SK-N-MC (cell line): ENCODE data around the gene GBP2.

Experiments used
- EZH2 ChIP-seq: fragments of 200-600 bp; sonication (generic); IDR thresholded peaks from one replicate; pipeline ENCODE4 v1.6.1; 2017; ENCODE audit warnings: antibody characterized with exemption
- FOXP2 ChIP-seq: optimal IDR thresholded peaks from 2 replicates; pipeline ENCODE3; 2011; ENCODE audit warnings: mild to moderate bottlenecking, moderate library complexity; ENCODE audit not compliant: insufficient read depth; ENCODE audit errors: extremely low read length, control extremely low read depth
- POLR2AphosphoS5 ChIP-seq: IDR thresholded peaks from 2 replicates; pipeline ENCODE4 v1.6.1; 2012; ENCODE audit warnings: mild to moderate bottlenecking, low read depth, low read length, borderline replicate concordance

GRCh38 chr1:89069951-89070350 is 56.0 kb downstream of the GBP2 start:
- TF ChIP-seq EZH2 (no peak), FOXP2 (no peak), POLR2AphosphoS5 (no peak)
